Tibial nerve (tissue), 4 donors: ENCODE data around the gene KCNQ4. TPM values are rescaled to one million over a fixed set of nuclear protein-coding genes. Genes with fewer than 3 reads are reported as not detected.
A peak's percentile ranks its signal among the peaks of the same experiment; 100 is the strongest.

Source experiments
- DNase-seq, 2 donors: peaks; one replicate each; pipeline ENCODE4 v3.0.0-alpha.2; 2019; ENCODE audit warnings: low spot score in 2 of 2
- H3K27ac ChIP-seq, 4 donors: fragments of 200-600 bp; sonication (generic) in 3 of 4; one replicate each; pipeline ENCODE4 v1.5.1; 2017 to 2019; ENCODE audit warnings: mild to moderate bottlenecking in 1 of 4
- H3K27me3 ChIP-seq, 2 donors: fragments of 200-600 bp; sonication (generic) in 1 of 2; one replicate each; pipeline versions ENCODE4 v1.5.1 to v1.6.0; 2017 to 2019
- H3K36me3 ChIP-seq, 3 donors: fragments of 200-600 bp; sonication (generic); one replicate each; pipeline ENCODE4 v1.5.1; 2018 to 2019
- H3K4me1 ChIP-seq, 4 donors: fragments of 200-600 bp; sonication (generic) in 3 of 4; one replicate each; pipeline ENCODE4 v1.5.1; 2017 to 2019
- H3K4me3 ChIP-seq, 4 donors: fragments of 200-600 bp; sonication (generic) in 3 of 4; one replicate each; pipeline ENCODE4 v1.5.1; 2017 to 2019; ENCODE audit warnings: mild to moderate bottlenecking in 1 of 4, moderate library complexity in 1 of 4
- H3K9me3 ChIP-seq, 4 donors: fragments of 200-600 bp; sonication (generic) in 3 of 4; one replicate each; pipeline ENCODE4 v1.5.1; 2017 to 2019
- EP300 ChIP-seq, 2 donors: sonication (generic); formaldehyde crosslinking; IDR thresholded peaks; one replicate each; pipeline ENCODE4 v1.6.1; 2017; ENCODE audit warnings: antibody characterized with exemption in 2 of 2, mild to moderate bottlenecking in 1 of 2
- POLR2A ChIP-seq, 2 donors: fragments of 450-650 bp; IDR thresholded peaks; one replicate each; pipeline ENCODE4 v1.6.1; 2017; ENCODE audit warnings: antibody characterized with exemption in 2 of 2, mild to moderate bottlenecking in 2 of 2, moderate library complexity in 2 of 2
- WGBS, 2 donors: methylation state at CpG; one replicate each; pipeline ENCODE4 v1.1.5; 2018; 5-methylcytosine and 5-hydroxymethylcytosine counted together
- total RNA-seq, 4 donors: library from RNA; depleted of rRNA; stranded (reverse); fragments of >200 nt; gene quantifications; one replicate each; pipeline ENCODE4 v1.1.0, GENCODE V29; 2016
- TF ChIP-seq, protein P1 (sequence below), 5 experiments: fragments of 200-600 bp in 3 of 5; fragments of 450-650 bp in 2 of 5; sonication (generic) in 3 of 5; IDR thresholded peaks; one replicate each; pipeline ENCODE4 v1.5.1; 2016 to 2019; ENCODE audit warnings: antibody characterized with exemption in 5 of 5, mild to moderate bottlenecking in 3 of 5, moderate library complexity in 2 of 5

KCNQ4 gene
- total RNA-seq, 4 donors from 2014 or later, result 0.22 to 2.1 (median 1.7) TPM

DNA sequence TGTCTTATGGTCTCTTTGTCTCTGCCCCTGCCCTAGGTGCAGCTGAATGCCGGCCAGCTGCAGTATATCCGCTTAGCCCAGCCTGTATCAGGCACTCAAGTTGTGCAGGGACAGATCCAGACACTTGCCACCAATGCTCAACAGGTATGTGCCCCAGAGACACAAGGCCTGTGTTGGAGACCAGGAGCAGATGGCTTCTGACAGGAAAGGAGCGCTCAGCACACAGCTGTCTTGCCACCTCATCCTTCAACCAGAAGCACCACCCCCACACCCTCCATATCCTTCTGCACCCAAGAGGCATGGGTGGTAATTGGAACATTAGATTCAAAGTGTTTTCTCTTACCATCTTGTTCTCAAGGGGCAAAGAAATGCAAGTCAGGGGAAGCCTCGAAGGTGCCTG lies 17.0 kb upstream of the KCNQ4 start:
- Histone ChIP-seq H3K27me3 (no peaks in the 10 kb centered on the region), H3K9me3 (no peaks in the 10 kb centered on the region), H3K4me1 (peaks cover 0 to 14% (median 0%) of the 10 kb centered on the region in 4 donors), H3K4me3 (no peak overlapping the region), H3K36me3 (peaks cover 0 to 96% (median 19%) of the 10 kb centered on the region in 3 donors), H3K27ac (no peak overlapping the region)
- DNase-seq, result no peak
- WGBS, 2 donors, result 95 to 97% methylated on average over 4 of the region's 4 CpGs
- TF ChIP-seq, protein P1, sequence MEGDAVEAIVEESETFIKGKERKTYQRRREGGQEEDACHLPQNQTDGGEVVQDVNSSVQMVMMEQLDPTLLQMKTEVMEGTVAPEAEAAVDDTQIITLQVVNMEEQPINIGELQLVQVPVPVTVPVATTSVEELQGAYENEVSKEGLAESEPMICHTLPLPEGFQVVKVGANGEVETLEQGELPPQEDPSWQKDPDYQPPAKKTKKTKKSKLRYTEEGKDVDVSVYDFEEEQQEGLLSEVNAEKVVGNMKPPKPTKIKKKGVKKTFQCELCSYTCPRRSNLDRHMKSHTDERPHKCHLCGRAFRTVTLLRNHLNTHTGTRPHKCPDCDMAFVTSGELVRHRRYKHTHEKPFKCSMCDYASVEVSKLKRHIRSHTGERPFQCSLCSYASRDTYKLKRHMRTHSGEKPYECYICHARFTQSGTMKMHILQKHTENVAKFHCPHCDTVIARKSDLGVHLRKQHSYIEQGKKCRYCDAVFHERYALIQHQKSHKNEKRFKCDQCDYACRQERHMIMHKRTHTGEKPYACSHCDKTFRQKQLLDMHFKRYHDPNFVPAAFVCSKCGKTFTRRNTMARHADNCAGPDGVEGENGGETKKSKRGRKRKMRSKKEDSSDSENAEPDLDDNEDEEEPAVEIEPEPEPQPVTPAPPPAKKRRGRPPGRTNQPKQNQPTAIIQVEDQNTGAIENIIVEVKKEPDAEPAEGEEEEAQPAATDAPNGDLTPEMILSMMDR (IDR thresholded peaks at IDR 0.05), result no peak
- TF ChIP-seq POLR2A (IDR thresholded peaks at IDR 0.05), result no peak
- TF ChIP-seq EP300 (IDR thresholded peaks at IDR 0.05), result no peak

DNA sequence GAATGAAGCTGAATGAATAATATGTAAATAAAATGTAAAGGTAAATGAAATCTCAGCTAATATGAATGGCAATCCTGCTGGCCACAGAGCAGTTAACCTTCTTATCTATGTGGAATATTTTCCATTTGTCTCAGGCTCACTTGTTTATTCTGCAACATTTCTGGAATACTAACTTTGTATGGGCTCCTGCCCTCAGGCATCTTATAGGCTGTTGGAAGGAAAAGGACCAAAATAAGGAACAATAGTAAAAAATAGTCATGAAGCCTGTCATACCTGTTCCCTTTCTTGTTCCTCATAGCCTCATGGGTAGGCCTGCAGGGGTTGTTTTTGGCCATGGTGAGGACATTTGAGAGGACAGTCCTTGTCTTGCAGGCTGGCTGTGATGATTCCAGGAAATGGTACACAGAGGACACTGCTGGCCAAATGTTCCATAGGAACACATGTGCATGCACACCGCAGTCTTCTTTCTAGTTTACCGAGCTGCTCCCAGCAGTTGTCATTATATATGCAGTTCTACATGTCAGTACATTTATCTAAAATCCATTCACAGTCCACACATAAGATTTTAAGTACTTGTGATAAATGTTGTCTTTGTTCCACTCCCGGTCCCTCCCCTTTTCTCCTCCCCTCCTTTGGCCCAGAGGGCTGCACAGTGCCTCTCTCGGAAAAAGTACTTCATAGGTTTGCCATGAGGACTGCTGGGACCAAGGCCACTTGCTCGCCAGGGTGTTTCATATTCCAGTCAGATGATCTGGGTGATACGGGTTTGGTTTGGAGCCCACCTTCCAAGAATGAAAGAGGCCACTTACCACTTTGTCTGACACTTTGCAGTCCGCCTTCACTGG lies 15.2 kb upstream of the KCNQ4 start:
- no peaks in the 10 kb centered on the region for H3K27me3 ChIP-seq
- H3K4me1 ChIP-seq, result peaks cover 0 to 13% (median 0%) of the 10 kb centered on the region in 4 donors
- TF ChIP-seq, protein P1 (IDR thresholded peaks at IDR 0.05), result no peak
- TF ChIP-seq POLR2A (IDR thresholded peaks at IDR 0.05) (no peak), EP300 (IDR thresholded peaks at IDR 0.05) (no peak)
- no peak for DNase-seq
- no peaks in the 10 kb centered on the region for H3K9me3 ChIP-seq
- H3K36me3 ChIP-seq, result peaks cover 0 to 87% (median 19%) of the 10 kb centered on the region in 3 donors
- H3K27ac ChIP-seq, result peak overlapping the region in 1 of 4 donors; percentile 9
- 56 to 61% methylated on average over 7 of the region's 7 CpGs for WGBS, 2 donors
- no peak overlapping the region for H3K4me3 ChIP-seq

DNA sequence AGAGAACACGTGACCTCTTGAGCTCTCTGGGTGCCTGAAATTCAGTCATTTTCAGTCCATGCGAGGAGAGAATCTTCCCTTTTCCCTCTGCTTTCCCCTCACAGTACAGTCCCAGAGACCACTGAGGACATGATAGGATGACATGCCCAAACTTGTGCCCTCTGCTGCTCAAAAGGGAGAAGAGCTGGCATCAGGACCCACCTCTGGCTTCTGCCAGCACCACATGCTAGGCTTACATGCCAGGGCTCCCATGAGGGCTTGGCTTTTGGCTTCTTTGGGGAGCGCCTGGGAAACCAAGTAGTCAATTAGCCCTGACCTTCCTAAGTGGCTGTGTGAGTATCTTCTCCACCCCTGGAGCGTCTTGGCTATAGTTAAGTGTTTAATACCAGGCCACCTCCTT lies 13.8 kb upstream of the KCNQ4 start:
- Histone ChIP-seq H3K36me3 (peaks cover 0 to 76% (median 19%) of the 10 kb centered on the region in 3 donors), H3K9me3 (no peaks in the 10 kb centered on the region), H3K4me1 (peaks cover 0 to 13% (median 0%) of the 10 kb centered on the region in 4 donors), H3K27ac (no peak overlapping the region), H3K27me3 (no peaks in the 10 kb centered on the region), H3K4me3 (no peak overlapping the region)
- TF ChIP-seq EP300 (IDR thresholded peaks at IDR 0.05) (no peak), POLR2A (IDR thresholded peaks at IDR 0.05) (no peak)
- TF ChIP-seq, protein P1 (IDR thresholded peaks at IDR 0.05), result no peak
- WGBS, 2 donors, result 65 to 68% methylated on average over 4 of the region's 4 CpGs
- no peak for DNase-seq

DNA sequence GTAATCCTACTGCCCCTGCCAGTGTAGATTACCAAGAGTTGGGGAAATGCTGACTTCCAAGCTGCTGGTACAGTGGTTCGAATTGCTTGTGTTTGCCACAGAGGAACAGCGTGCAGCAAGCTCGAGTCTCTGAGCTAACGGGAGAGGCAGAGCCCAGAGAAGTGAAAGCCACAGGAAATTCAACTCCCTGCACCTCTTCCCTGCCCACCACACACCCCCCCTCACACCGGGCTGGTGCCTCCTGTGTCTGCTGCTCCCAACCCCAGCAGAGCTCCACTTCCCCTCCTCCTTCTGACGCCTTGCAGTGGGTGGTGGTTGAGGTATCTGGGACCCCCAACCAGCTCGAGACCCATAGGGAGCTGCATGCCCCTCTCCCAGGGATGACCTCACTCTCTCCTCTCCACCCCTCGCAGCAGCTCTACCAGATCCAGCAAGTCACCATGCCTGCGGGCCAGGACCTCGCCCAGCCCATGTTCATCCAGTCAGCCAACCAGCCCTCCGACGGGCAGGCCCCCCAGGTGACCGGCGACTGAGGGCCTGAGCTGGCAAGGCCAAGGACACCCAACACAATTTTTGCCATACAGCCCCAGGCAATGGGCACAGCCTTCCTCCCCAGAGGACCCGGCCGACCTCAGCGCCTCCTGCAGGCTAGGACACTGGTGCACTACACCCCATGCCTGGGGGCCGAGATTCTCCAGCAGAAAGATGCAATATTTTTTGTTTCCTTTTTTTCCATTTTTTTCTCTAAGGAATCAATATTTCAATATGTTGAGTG lies 13.1 kb upstream of the KCNQ4 start:
- no peaks in the 10 kb centered on the region for H3K27me3 ChIP-seq
- TF ChIP-seq POLR2A (IDR thresholded peaks at IDR 0.05), result no peak
- TF ChIP-seq, protein P1 (IDR thresholded peaks at IDR 0.05), result no peak
- no peaks in the 10 kb centered on the region for H3K9me3 ChIP-seq
- no peak for DNase-seq
- WGBS, 2 donors, result 77 to 87% methylated on average over 17 to 18 of the region's 18 CpGs
- no peak overlapping the region for H3K27ac ChIP-seq
- H3K36me3 ChIP-seq, result peaks cover 0 to 76% (median 13%) of the 10 kb centered on the region in 3 donors
- H3K4me1 ChIP-seq, result peaks cover 0 to 13% (median 0%) of the 10 kb centered on the region in 4 donors
- H3K4me3 ChIP-seq, result no peak overlapping the region
